HuH-7.5 (cell line): ENCODE data around the gene CELF2.
"Not testable (repeated sequence)": the region's sequence is repeated elsewhere in the genome, so short reads cannot be mapped to it uniquely, and the experiment has no call there.

Experiments used
- DNase-seq: peaks from one replicate; pipeline ENCODE4 v3.0.0; 2011; ENCODE audit warnings: low spot score

CELF2 gene

DNA sequence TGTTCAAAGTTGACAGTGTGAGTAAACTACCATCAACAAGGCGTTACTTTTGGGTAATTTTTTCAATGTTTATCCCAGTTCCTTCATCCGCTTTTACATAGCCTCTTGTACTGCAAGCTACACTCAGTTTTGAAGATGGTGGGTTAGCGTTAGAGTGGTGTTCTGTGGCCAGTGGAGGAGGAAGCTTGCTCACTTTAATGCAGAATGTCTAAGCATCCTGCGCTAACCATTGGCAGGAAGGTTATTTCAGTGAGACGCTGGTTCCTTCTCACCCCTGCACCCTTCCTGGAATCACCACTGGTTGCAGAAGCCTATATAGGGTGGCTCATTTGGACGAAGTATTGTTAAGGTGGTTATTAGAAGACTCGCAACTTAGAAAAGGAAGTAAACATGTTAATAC lies 159.1 kb downstream of the CELF2 start:
- no peak for DNase-seq

DNA sequence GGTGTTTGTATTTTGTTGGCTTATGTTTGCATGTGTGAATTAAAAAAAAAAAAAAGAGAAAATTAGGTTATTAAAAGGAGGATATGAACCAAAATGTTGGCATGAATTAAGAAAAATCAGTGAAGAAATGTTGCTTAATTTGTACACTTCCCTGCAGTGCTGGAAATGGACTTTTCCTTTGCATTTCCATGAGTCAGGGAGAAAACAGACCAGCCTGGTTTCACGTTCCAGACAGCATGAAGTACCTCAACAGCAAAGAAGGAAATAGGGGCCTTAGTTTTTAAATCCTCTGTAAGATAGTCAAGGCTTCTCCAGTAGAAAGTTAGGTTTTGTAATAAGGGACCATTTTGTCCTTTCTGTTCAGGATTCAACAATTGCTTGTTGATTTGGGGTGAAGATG lies 159.7 kb downstream of the CELF2 start:
- no peak for DNase-seq

DNA sequence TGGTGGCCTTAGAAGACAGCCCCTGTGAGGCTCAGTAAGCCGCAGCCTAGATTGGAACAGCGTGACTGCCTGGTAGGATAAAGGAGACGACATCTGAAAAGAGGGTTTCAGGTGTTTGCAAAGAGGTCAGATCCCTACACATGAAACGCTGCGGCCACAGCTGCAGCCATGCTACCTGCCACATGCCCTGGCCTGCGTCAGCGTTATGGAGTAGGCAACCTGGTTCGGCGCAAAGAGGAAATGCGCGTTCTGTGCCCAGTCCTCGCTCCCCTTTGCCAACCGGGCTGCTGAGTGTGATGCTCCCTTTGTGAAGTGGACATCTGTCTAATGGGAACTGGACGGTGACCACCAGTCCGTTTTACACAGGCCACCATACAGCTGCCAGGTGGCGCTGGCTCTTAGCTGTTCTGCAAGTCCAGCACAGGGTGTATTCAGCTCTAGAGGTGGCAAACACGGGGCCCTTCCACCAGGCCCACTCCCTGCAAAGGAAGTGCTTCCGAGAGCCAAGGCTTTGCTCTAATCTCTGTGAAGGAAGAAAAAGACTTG lies 160.3 kb downstream of the CELF2 start:
- DNase-seq = no peak

DNA sequence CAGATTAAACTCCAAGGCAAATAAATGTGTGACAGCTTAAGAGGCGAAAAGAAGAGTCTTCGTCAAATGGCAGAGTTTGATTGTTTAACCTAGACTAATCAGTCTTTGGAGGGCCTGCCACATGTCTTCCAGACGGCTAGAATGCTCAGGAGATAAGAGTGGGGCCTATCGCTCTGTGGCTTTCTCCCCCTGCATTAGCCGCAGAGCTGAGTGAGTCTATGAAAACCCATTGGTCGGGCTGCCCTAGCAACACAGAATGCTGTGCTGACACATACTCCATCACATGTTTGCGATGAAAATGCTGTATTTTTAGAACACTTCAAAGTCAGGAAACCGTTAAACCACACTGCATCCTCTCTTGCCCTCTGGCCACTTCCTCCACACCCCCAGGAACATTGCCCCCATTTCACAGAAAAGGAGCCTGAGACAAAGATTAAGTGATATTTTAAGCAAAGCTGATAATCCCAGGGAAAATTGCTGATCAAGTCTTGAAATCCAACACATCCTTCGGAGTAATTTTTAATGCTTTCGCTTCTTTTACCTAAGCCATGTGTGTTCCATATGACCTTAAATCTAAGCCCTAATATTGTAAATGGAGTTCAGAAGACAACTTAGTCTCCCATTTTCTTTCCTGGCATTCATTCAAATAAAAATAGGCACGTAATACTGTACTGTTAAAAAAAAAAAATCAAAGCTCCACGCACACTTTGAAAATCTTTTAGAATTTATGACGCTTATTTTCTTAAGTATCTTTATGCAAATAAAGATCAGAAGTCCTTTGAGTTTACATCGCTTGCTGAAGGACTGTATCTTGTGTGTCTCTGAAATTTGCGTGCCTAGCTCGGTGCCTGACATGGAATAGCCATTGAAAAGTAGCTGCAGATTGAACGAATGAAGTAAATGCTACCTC lies 161.2 kb downstream of the CELF2 start:
- no peak for DNase-seq

DNA sequence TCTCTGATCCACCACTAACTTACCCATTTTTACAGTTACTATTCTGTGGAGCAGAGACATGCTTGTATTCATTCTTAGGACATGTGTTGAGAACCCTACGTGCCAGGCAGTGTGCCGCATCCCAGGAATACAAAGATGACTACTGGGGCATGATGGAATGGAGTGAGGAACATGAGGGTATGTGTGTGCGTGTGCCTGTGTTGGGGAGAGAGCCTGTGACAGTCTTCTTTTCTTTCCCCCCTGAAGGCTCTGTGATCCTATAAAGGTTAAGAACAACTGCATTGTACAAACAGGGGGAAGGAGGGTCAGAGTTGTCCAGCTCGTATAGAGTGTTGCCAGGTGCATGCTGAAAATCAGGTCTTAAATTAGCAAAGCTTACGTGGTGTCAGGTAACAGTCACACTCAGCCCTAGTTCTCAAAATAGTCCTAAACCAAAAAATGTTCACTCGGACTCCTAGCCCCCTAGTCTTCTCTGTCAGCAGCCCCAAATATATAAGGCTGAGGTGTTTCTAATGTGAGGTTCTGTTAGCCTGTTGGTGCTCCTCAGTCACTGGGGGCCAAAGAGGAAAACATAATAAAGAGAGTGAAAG lies 161.9 kb downstream of the CELF2 start:
- DNase-seq = no peak

DNA sequence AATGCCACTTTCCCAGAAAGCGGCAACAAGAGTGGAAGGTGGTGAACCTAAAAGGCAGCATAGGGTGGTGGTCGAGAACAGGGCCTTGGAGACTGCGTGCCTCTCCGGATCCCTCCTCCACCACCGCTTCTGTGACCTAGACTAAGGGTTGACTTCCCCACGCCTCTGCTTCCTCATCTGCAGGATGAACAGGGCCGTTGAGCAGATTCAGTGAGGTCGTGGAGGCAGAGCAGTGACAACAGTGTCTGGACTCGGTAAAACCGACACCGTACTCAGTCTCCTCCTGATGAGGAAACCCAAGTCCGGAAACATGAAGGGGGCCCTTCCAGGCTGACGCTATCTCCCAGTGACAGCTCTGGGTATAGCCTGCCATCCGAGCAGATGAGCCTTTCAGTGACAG lies 162.6 kb downstream of the CELF2 start:
- no peak for DNase-seq

DNA sequence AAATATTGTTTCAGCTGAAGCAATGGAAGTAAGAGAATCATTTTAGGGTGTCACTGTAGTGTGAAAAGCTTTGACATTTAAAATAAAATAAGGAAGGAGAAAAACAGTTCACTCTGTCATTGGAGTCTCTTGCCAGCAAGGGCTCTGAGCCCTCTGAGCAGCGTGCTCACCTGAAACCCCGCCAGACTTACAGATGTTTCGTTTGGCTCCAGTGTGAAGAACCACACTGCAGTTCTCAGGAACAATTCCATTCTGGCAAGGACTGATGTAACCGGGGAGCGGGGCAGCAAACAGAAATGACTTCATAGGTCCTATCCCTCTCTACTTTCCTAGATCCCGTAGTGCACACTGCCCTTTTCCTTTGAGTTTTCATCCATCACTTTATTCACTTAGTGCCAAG lies 164.3 kb downstream of the CELF2 start:
- DNase-seq = no peak

DNA sequence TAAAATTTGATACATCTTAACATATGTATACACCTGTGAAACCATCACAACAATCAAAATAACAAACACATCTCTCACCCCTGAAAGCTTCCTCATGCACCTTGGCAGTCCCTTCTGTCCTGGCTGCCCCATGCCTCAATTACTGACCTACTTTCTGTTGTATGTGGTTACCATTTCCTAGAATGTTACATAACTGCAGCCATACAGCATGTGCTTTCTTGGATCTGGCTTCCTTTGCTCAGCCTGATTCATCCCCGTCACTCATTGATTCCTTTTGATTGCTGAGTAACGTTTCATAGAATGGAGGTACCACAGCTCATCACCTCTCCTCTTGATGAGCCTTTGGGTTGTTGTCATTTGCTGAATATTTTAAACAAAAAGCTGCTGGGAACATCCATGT lies 165.3 kb downstream of the CELF2 start:
- no peak for DNase-seq

DNA sequence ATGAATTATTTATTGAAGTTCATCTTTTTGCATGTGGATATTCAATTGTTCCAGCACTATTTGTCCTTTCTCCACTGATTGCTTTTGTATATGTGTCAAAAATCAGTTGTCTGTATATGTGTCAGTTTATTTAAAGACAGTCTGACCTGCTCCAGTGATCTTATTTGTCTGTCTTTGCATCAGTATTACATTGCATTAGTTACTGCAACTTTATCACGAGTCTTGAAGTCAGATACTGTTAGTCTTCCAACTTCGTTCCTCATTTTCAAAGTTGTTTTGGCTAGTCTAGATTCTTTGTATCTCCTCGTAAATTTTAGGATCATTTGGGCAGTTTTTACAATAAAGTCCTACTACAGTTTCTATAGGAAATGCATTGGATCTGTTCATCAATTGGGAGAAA lies 166.4 kb downstream of the CELF2 start:
- no peak for DNase-seq

DNA sequence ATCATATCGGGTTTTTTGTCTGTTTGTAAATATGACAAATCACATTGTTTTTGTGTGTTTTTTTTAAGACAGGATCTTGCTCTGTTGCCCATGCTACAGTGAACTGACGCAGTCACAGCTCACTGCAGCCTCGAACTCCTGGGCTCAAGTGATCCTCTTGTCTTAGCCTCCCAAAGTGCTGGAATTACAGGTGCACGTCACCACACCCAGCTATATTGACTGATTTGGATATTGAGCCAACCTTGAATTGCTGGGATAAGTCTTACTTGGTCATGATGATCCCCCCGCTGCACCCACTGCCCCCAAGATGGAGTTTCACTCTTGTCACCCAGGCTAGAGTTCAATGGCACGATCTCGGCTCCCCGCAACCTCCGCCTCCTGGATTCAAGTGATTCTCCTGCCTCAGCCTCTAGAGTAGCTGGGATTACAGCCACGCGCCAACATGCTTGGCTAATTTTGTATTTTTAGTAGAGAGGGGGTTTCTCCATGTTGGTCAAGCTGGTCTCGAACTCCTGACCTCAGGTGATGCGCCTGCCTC lies 167.5 kb downstream of the CELF2 start:
- DNase-seq = not testable (repeated sequence)

DNA sequence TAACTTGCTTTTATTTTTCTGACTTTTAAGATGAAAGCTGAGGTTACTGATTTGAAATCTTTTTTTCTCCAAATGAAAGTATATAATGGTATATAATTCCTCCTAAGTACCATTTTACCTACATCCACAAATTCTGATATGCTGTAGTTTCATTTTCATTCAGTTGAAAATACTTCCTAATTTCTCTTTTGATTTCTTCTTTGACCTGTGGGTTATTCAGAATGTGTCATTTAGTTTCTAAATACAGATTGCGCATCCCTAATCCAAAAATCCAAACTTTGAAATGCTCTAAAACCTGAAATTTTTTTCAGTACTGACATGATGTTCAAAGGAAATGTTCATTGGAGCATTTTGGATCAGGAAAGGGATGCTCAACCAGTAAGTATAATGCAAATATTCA lies 168.7 kb downstream of the CELF2 start:
- DNase-seq = no peak

DNA sequence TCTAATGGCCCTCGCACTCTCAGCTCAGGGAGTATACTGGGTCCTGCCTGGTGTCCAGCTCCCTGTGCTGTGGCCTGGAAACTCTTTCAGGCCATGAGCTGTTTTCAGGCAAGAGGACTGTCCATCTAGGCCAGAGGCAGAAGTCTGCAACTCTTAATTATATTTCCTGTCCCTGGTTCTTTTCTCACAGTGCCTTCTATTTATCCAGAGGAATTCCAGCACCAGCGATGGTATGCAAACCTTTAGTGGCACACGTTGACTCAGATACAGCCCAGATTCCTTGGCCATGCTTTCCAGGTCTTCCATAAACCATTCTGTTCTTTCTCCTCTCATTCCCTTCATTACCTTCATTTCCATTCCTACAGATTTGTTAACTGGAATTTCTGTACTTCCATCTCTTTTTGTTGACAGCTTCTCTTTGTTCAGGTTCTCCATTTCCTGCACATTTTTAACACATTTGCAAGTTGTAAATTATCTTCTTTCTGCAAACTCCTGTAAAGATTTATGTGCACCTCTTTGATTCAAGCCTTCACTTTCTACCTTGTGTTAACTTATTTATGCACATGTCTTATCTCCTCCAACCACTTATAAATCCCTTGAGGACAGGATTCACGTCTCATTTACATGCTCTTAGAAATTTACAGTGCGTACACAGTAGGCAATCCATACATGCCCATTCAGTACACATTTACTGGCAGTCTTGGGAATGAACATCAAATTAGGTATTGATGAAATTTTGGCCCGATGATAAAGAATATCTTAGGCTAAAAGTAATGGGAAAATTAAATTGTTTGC lies 172.1 kb downstream of the CELF2 start:
- no peak for DNase-seq

DNA sequence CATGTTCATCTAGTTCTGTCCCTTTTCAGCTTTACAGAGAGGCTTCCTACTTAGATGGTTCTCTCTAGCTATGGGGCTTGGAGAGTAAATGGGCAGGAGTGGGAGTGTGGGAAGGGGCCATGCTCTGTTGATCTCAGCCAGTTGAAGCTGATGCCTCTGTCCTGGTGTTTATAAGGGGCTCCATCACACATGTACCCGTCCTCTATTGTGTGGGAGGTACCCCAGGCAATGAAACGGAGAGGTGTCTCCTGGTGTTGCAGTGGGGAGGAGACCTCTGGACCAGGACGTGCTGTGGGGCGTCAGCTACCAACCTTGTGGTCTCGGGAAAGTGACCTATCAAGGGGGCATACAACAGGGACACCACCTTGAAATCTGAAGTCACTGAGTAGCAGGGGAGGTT lies 173.5 kb downstream of the CELF2 start:
- DNase-seq = no peak

DNA sequence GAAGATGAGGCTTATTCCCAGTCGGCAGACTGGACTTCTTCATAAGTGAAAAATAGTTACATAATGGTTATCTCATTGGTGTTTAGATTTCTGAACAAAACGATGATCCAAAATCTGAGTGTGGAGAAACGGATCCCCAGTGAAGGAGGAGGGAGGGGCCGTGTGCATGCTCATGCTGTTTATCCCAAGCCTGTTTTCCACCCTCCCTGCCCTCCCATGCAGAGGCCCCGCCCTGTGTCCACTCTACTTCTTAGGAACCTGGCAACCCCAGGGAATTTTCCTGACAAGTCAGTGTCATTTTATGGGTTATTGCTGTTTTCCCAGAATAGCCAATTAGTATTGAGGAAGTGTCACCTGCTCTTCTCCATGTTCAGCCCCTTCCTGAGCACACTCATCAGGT lies 174.0 kb downstream of the CELF2 start:
- no peak for DNase-seq

DNA sequence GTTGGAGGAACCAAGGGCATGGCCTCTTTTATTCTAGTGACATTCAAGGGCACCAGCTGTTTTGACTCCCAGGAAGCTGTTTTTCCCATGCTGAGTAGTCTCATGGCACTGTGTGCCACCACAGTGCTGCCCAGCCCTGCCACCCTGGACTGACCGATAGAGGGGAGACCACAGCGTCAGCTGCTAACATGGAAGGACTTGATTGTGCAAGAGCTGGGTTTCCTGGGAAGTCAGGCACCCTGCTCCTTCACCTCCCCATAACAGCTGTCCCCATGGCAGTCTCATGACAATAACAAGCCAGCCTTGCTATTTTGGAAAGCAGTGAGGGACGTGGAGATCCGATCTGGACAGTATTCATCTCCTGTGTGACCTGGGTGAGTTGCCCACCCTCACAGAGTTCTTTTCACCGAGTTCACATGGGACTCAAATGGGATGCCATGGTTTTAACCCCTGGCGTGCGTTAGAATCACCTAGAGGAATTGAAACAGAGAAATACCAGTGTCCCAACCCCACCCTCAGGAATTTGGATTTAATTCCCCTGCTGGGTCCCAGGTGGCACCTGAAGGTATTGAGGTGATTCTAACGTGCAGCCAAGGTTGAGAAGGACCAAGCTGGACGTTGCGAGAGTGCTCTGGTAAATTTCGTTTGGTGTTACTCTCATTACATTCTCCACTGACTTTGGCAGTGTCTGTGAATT lies 174.8 kb downstream of the CELF2 start:
- DNase-seq = no peak

DNA sequence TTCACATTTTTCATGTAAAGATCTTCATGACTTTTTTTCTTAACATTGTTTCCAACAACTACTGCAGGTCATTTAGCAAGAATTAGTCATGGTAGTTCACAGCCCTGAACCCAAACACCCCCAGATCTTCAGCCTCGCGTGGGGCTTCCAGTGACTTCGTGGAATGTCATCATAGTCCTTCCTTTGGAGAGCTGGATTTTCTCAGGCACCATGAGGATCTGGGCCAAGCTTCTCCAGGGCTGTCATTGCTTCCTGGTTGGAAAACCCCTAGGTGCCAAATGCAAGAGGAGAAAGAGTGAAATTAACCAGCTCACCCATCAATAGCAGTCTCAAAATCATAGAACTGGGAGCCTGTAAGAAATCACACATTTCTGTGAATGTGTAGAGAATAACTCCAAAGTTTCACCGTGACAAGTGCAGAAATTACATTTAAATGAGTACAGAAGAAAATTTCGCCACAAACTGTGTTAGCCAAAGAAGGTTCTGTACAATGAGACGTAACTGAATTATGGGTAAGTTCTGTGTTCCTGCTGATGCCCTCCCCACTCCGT lies 175.4 kb downstream of the CELF2 start:
- no peak for DNase-seq

DNA sequence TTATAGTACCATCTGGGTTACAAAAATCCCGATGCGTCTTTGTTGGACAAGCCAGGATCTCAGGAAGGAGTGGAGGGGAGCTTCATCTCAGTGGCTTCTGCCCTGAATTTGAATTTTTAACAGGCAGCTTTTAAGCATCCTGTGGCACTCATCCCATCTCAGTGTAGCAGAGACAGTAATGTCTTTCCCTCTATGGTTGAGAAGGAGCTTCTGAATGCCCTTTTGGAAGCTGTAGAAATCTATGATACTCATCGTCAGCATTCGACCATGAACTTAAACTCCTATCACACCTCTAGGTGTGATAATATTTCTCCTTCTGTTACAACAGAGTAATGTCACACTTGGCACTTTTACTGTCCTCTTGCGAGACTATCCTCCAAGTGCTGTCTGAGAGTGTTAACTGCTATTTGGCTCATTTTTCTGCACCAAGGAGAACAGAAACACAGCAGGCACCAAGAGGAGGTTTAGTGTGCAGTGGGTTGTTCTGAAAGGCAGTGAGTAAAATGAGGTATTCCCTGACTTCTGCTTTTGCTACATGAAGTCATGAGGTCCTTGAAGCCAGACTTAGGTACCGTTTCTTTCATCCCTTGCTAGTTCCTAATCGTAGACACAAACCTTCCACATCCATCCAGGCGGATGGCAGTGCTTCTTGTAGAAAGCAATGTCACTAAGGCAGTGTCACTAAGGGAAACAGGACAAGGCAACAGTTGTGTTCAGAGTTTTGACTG lies 177.4 kb downstream of the CELF2 start:
- DNase-seq = no peak

DNA sequence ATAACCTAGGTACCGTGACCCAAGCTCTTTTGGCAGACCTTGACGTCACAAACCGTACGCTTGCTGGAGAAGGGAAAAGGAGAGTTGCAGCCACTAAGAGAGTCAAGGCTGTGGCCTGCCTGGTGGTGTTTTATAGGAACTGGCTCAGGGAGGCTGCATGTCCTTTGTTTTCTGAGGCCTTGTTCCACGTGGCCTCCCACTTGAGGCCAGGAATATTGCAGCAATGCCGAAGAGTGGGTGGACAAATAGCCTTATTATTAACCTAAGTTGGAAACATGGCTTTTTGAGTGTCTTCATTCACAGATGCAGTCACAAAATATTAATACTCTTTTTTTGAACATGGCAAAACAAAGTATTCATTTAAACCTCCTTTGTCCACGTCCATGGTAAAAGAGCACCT lies 178.0 kb downstream of the CELF2 start:
- no peak for DNase-seq

DNA sequence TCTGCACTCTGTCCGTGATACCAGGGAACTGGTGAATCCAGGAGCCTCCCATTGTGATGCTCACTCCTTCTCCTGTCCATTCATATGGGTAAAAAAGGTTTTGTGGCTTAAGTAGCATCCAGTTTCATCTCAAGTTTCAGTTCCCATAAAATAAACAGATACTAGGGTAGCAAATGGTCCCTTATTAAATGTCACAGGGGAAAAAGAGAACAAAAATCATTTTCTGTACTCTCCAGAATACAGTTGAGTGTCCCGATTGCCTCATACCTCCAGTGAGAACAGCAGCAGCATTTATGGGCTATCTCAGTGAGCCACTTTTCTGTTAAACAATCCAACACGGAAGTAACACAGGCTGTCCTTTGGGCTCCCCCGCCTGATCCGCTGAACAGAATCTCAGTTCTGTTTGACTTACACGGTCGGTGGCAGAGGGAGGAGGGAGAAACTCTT lies 179.6 kb downstream of the CELF2 start:
- DNase-seq = no peak

DNA sequence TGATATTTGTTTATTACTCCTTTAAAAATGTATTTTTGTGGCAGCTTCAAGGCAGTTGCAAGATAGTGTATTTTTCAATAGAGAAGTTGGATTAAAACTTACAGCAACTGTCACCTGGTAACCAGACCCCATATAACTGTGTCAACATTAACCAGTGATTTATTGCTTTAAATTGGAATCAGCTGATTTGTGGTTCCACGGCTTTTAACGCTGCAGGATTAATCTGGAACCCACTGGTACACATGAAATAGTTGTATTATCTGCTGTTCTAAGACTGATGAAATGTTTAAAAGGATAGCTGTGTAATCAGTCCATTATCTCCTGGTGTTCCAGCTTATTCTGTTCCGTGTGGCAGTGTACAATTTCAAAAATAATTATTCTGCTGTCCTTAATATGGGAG lies 180.2 kb downstream of the CELF2 start:
- no peak for DNase-seq

DNA sequence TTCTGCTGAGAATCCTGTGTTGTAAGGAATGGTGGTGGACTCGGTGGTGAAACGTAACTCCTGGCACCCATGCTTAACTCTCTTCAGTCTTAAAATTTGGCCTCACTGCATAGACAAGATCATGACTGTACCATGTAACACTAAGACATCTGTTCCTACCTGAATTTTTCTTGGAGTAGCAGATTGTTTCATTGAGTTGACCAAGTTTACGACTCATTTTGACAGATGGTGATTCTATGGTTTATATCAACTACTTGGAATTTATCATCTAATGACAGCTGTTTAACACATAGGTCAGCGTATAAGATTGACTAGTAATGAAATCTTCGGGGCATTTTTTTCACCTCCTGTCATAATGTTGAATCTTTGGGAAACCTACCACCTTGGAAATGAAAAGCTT lies 184.2 kb downstream of the CELF2 start:
- no peak for DNase-seq
